Endothelial cell of umbilical vein (primary cell): ENCODE results near the gene MTMR3. TPM values are rescaled to one million over a fixed set of nuclear protein-coding genes. Genes with fewer than 3 reads are reported as not detected.

ENCODE experiments used
- BruUV-seq: library from RNA; stranded (reverse); fragments of 400-500 nt; replicated peaks from 2 replicates; lab custom pipeline; 2021; lab: Mats Ljungman, UMichigan
- CTCF ChIA-PET: fragments of 300-600, 350-600 bp; sonication (Branson Sonifier 250); formaldehyde crosslinking; loops from one replicate; lab custom pipeline; 2021; ENCODE audit warnings: antibody characterized with exemption, inconsistent platforms; lab: Charles Lee
- POLR2A ChIA-PET: fragments of 300-600, 350-600 bp; sonication (Branson Sonifier 250); formaldehyde crosslinking; loops from one replicate; lab custom pipeline; 2021; ENCODE audit warnings: antibody characterized with exemption, inconsistent platforms; lab: Charles Lee
- DNase-seq: peaks from one replicate; pipeline ENCODE4 v3.0.0-alpha.2; 2011; ENCODE audit warnings: low read depth, low spot score
- FAIRE-seq: peaks from 2 replicates; lab custom pipeline; 2011; peaks lifted over from hg19 to GRCh38; lab: Jason Lieb, UNC
- H2AFZ ChIP-seq: 2 replicates; pipeline ENCODE4 v1.6.0; 2012; ENCODE audit warnings: low read depth, low read length, control low read depth, inconsistent platforms
- H3K27ac ChIP-seq: 2 replicates; pipeline ENCODE4 v1.5.1; 2011; ENCODE audit warnings: low read depth, mild to moderate bottlenecking, control low read depth, low read length, moderate library complexity; ENCODE audit not compliant: insufficient read depth
- H3K27me3 ChIP-seq, 2 experiments: 2 replicates each; pipeline versions ENCODE4 v1.6.0 to v1.6.1; 2011; ENCODE audit warnings: low read length in 2 of 2, mixed read lengths in 1 of 2; ENCODE audit not compliant: control insufficient read depth in 2 of 2, insufficient read depth in 2 of 2
- H3K36me3 ChIP-seq, 2 experiments: 2 replicates in 1 of 2; 3 replicates in 1 of 2; pipeline ENCODE4 v1.5.1; 2011; ENCODE audit warnings: low read length in 2 of 2, mild to moderate bottlenecking in 1 of 2, moderate library complexity in 1 of 2; ENCODE audit not compliant: control insufficient read depth in 2 of 2, insufficient read depth in 2 of 2; ENCODE audit errors: extremely low read depth in 1 of 2
- H3K4me1 ChIP-seq: 3 replicates; pipeline ENCODE4 v1.5.1; 2011; ENCODE audit warnings: mild to moderate bottlenecking, low read length; ENCODE audit not compliant: control insufficient read depth, insufficient read depth; ENCODE audit errors: extremely low read depth
- H3K4me2 ChIP-seq: 2 replicates; pipeline ENCODE4 v1.6.1; 2011; ENCODE audit warnings: low read length, control low read depth, mixed read lengths; ENCODE audit not compliant: insufficient read depth
- H3K4me3 ChIP-seq, 3 experiments: fragments of 200-600 bp in 1 of 3; sonication (generic), shearing (Covaris generic) in 1 of 3; replicated peaks in 1 of 3; 2 replicates each; pipeline ENCODE4 v1.5.1; 2011 to 2016; ENCODE audit warnings: control low read depth in 3 of 3, low read length in 3 of 3, mild to moderate bottlenecking in 2 of 3, inconsistent platforms in 1 of 3, low read depth in 1 of 3, moderate library complexity in 1 of 3; ENCODE audit not compliant: insufficient read depth in 1 of 3
- H3K79me2 ChIP-seq: 2 replicates; pipeline ENCODE4 v1.6.0; 2012; ENCODE audit warnings: low read length, inconsistent platforms; ENCODE audit not compliant: control insufficient read depth, insufficient read depth
- H3K9ac ChIP-seq: replicated peaks from 2 replicates; pipeline ENCODE3; 2011; ENCODE audit warnings: low read length, control low read depth; ENCODE audit not compliant: insufficient read depth; ENCODE audit errors: extremely low read depth
- H3K9me1 ChIP-seq: replicated peaks from 3 replicates; pipeline ENCODE4 v1.6.0; 2011; ENCODE audit warnings: mild to moderate bottlenecking, low read length; ENCODE audit not compliant: control insufficient read depth, insufficient read depth; ENCODE audit errors: extremely low read depth
- H3K9me3 ChIP-seq: replicated peaks from 2 replicates; pipeline ENCODE4 v1.5.1; 2012; ENCODE audit warnings: low read length, inconsistent platforms; ENCODE audit not compliant: control insufficient read depth, insufficient read depth
- H4K20me1 ChIP-seq: replicated peaks from 2 replicates; pipeline ENCODE3; 2011; ENCODE audit warnings: mild to moderate bottlenecking, low read length; ENCODE audit not compliant: control insufficient read depth, insufficient read depth; ENCODE audit errors: extremely low read depth
- EZH2 ChIP-seq: IDR thresholded peaks from 2 replicates; pipeline ENCODE4 v1.6.1; 2012; ENCODE audit warnings: borderline replicate concordance, low read depth, mild to moderate bottlenecking, moderate library complexity, low read length, inconsistent platforms; ENCODE audit not compliant: severe bottlenecking
- FOS ChIP-seq: IDR thresholded peaks from 2 replicates; pipeline ENCODE4 v1.6.1; 2011; ENCODE audit warnings: mild to moderate bottlenecking, low read length, moderate library complexity, borderline replicate concordance; ENCODE audit not compliant: insufficient read depth
- JUN ChIP-seq: IDR thresholded peaks from 2 replicates; pipeline ENCODE4 v1.6.1; 2011; ENCODE audit warnings: borderline replicate concordance, low read depth; ENCODE audit not compliant: insufficient read length, insufficient read depth
- POLR2A ChIP-seq: IDR thresholded peaks from 2 replicates; pipeline ENCODE4 v1.6.1; 2012; ENCODE audit warnings: low read depth, mild to moderate bottlenecking, control low read depth, low read length
- POLR2AphosphoS5 ChIP-seq: IDR thresholded peaks from 2 replicates; pipeline ENCODE4 v1.6.1; 2012; ENCODE audit warnings: low read depth, mild to moderate bottlenecking, control low read depth, low read length, moderate library complexity; ENCODE audit not compliant: insufficient read depth
- dilution Hi-C: fragments of 300-500 bp; cut with MboI; formaldehyde crosslinking; loops from one replicate; pipeline ENCODE4 v1.15.0; 2019; ENCODE audit warnings: low sequenced_read_pairs; ENCODE audit not compliant: extremely low pct_ligation_motif_present
- intact Hi-C: fragments of 100-400 bp; cut with micrococcal nuclease; formaldehyde crosslinking; loops from one replicate; pipeline ENCODE4 v1.10.0; 2022
- polyA plus RNA-seq, 4 experiments: library from polyadenylated mRNA; depleted of rRNA in 3 of 4; stranded (reverse) in 3 of 4; unstranded in 1 of 4; fragments of >200 nt; gene quantifications; 2 replicates each; pipeline versions ENCODE4 v1.2.1 to v1.2.3, GENCODE V29; 2011 to 2012; ENCODE audit warnings: missing spikeins in 1 of 4
- total RNA-seq: library from RNA; stranded (reverse); gene quantifications from 2 replicates; pipeline ENCODE4 v1.2.3, GENCODE V29; 2021
- TF ChIP-seq, protein P1 (sequence below): IDR thresholded peaks from 2 replicates; pipeline ENCODE4 v1.6.1; 2011; ENCODE audit not compliant: insufficient read depth, insufficient read length
- TF ChIP-seq, protein P2 (sequence below), 2 donors: IDR thresholded peaks; 1 replicate in 1 of 2; 2 replicates in 1 of 2; pipeline ENCODE4 v1.5.1; 2011; ENCODE audit warnings: low read length in 2 of 2, mild to moderate bottlenecking in 2 of 2, moderate library complexity in 2 of 2, control low read depth in 1 of 2, inconsistent platforms in 1 of 2, low read depth in 1 of 2; ENCODE audit not compliant: insufficient read depth in 1 of 2; ENCODE audit errors: extremely low read depth in 1 of 2

The MTMR3 gene
- total and polyA plus RNA-seq, 2 donors (not counting 3 experiments of a cell fraction or from before 2014, with no cell fraction given): 30.1 to 36.5 TPM

GRCh38 chr22:30054764-30055069 lies 171.7 kb downstream of the MTMR3 start:
- Histone ChIP-seq H3K27ac (no peak overlapping the region), H3K9me3 (no peaks in the 10 kb centered on the region), H3K4me2 (no peak overlapping the region), H3K36me3 (no peaks in the 10 kb centered on the region), H2AFZ (no peak overlapping the region), H3K4me3 (no peak overlapping the region), H3K9ac (no peak overlapping the region), H3K79me2 (no peaks in the 10 kb centered on the region), H4K20me1 (no peaks in the 10 kb centered on the region), H3K9me1 (no peaks in the 10 kb centered on the region), H3K4me1 (no peaks in the 10 kb centered on the region), H3K27me3 (peaks cover 2 to 3% of the 10 kb centered on the region in 2 experiments)
- dilution Hi-C loops (no loop called here), intact Hi-C loops (no loop called here)
- no peak for FAIRE-seq
- DNase-seq: no peak
- TF ChIP-seq POLR2AphosphoS5 (no peak), EZH2 (no peak), JUN (no peak), POLR2A (no peak), FOS (no peak)
- TF ChIP-seq, protein P1, sequence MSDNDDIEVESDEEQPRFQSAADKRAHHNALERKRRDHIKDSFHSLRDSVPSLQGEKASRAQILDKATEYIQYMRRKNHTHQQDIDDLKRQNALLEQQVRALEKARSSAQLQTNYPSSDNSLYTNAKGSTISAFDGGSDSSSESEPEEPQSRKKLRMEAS: no peak
- TF ChIP-seq, protein P2, sequence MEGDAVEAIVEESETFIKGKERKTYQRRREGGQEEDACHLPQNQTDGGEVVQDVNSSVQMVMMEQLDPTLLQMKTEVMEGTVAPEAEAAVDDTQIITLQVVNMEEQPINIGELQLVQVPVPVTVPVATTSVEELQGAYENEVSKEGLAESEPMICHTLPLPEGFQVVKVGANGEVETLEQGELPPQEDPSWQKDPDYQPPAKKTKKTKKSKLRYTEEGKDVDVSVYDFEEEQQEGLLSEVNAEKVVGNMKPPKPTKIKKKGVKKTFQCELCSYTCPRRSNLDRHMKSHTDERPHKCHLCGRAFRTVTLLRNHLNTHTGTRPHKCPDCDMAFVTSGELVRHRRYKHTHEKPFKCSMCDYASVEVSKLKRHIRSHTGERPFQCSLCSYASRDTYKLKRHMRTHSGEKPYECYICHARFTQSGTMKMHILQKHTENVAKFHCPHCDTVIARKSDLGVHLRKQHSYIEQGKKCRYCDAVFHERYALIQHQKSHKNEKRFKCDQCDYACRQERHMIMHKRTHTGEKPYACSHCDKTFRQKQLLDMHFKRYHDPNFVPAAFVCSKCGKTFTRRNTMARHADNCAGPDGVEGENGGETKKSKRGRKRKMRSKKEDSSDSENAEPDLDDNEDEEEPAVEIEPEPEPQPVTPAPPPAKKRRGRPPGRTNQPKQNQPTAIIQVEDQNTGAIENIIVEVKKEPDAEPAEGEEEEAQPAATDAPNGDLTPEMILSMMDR (IDR thresholded peaks at IDR 0.05; ENCODE audit: extremely low read depth in 1 of 2, insufficient read depth in 1 of 2, low read depth in 1 of 2, low read length in 2 of 2): no peak
- POLR2A ChIA-PET: no interaction called here
- no TSS peak for BruUV-seq
- CTCF ChIA-PET: interaction anchor here (0.8 to 2.3 kb wide), 3 partner anchors 21 to 50 kb away, joined by 3 to 8 read pairs (median 3); no protein-coding TSS in a partner anchor
